HepG2 (cell line): ENCODE measurements around the gene NEAT1. TPM values are rescaled to one million over a fixed set of nuclear protein-coding genes. Genes with fewer than 3 reads are reported as not detected.

Experiments used
- ARNT2 ChIP-seq: sonication (generic); formaldehyde crosslinking; IDR thresholded peaks from 2 replicates; pipeline ENCODE4 v1.8.0; 2022; ENCODE audit warnings: mild to moderate bottlenecking, low read depth, missing genetic modification reagents, moderate library complexity
- BORCS8-MEF2B ChIP-seq: sonication (generic); formaldehyde crosslinking; IDR thresholded peaks from 2 replicates; pipeline ENCODE4 v1.8.0; 2022; ENCODE audit warnings: mild to moderate bottlenecking, missing genetic modification reagents
- CBX1 ChIP-seq: IDR thresholded peaks from one replicate; pipeline ENCODE4 v1.6.1; 2016; ENCODE audit warnings: antibody characterized with exemption, low read depth
- CEBPB ChIP-seq: IDR thresholded peaks from 2 replicates; pipeline ENCODE4 v1.6.1; 2011; ENCODE audit warnings: low read depth, low read length, improper control_type of control experiment, borderline replicate concordance
- DBP ChIP-seq: sonication (generic); formaldehyde crosslinking; IDR thresholded peaks from 2 replicates; pipeline ENCODE4 v1.4.0; 2020; ENCODE audit warnings: missing genetic modification reagents; ENCODE audit errors: not compliant biosample characterization
- DR1 ChIP-seq: sonication (generic); formaldehyde crosslinking; IDR thresholded peaks from 2 replicates; pipeline ENCODE4 v1.8.0; 2021; ENCODE audit warnings: mild to moderate bottlenecking, missing genetic modification reagents, inconsistent platforms
- ELK4 ChIP-seq: sonication (generic); formaldehyde crosslinking; IDR thresholded peaks from 2 replicates; pipeline ENCODE4 v1.9.0; 2021; ENCODE audit warnings: missing genetic modification reagents, borderline replicate concordance
- ERF ChIP-seq: IDR thresholded peaks from 2 replicates; pipeline ENCODE4 v1.6.1; 2018; ENCODE audit warnings: missing biosample characterization, missing genetic modification reagents
- GPN1 ChIP-seq: sonication (generic); formaldehyde crosslinking; IDR thresholded peaks from 2 replicates; pipeline ENCODE4 v1.5.1; 2020; ENCODE audit warnings: missing genetic modification reagents, borderline replicate concordance
- GTF3A ChIP-seq: sonication (generic); formaldehyde crosslinking; conservative IDR thresholded peaks from 2 replicates; pipeline ENCODE4 v1.4.0; 2020; ENCODE audit warnings: mild to moderate bottlenecking, missing genetic modification reagents
- IRF2 ChIP-seq: IDR thresholded peaks from 2 replicates; pipeline ENCODE4 v1.6.1; 2018; ENCODE audit warnings: missing genetic modification reagents, missing compliant biosample characterization
- KDM1A ChIP-seq: IDR thresholded peaks from 2 replicates; pipeline ENCODE4 v1.6.1; 2016; ENCODE audit warnings: missing compliant biosample characterization
- MIXL1 ChIP-seq: IDR thresholded peaks from 2 replicates; pipeline ENCODE4 v1.6.1; 2016
- NPAS2 ChIP-seq: sonication (generic); formaldehyde crosslinking; IDR thresholded peaks from 2 replicates; pipeline ENCODE4 v1.8.0; 2022; ENCODE audit warnings: mild to moderate bottlenecking, missing genetic modification reagents, borderline replicate concordance
- NR2C2 ChIP-seq: sonication (generic); formaldehyde crosslinking; IDR thresholded peaks from 2 replicates; pipeline ENCODE4 v1.4.0; 2020; ENCODE audit warnings: missing genetic modification reagents, mild to moderate bottlenecking, moderate library complexity, borderline replicate concordance
- NR2F2 ChIP-seq: IDR thresholded peaks from 2 replicates; pipeline ENCODE4 v1.6.1; 2012; ENCODE audit warnings: low read depth, inconsistent platforms, borderline replicate concordance
- PBX2 ChIP-seq: IDR thresholded peaks from 2 replicates; pipeline ENCODE4 v1.6.1; 2016; ENCODE audit warnings: control low read depth
- PCBP2 ChIP-seq: fragments of 200-400 bp; formaldehyde crosslinking; optimal IDR thresholded peaks from 2 replicates; pipeline ENCODE3; 2018; ENCODE audit warnings: low read length, low read depth; ENCODE audit not compliant: poor library complexity, severe bottlenecking
- SALL2 ChIP-seq: sonication (generic); formaldehyde crosslinking; IDR thresholded peaks from 2 replicates; pipeline ENCODE4 v1.8.1; 2023; ENCODE audit warnings: mild to moderate bottlenecking, missing genetic modification reagents, inconsistent platforms
- THRA ChIP-seq: sonication (generic); formaldehyde crosslinking; IDR thresholded peaks from 2 replicates; pipeline ENCODE4 v1.4.0; 2020; ENCODE audit warnings: missing genetic modification reagents, borderline replicate concordance
- WIZ ChIP-seq: sonication (generic); formaldehyde crosslinking; IDR thresholded peaks from 2 replicates; pipeline ENCODE4 v1.5.1; 2020; ENCODE audit warnings: mild to moderate bottlenecking, missing genetic modification reagents
- ZFP41 ChIP-seq: sonication (generic); formaldehyde crosslinking; IDR thresholded peaks from 2 replicates; pipeline ENCODE4 v1.4.0; 2020; ENCODE audit warnings: mild to moderate bottlenecking, missing genetic modification reagents, borderline replicate concordance
- ZNF24 ChIP-seq: fragments of 450-650 bp; IDR thresholded peaks from 2 replicates; pipeline ENCODE4 v1.6.1; 2017; ENCODE audit warnings: antibody characterized with exemption, mild to moderate bottlenecking
- ZNF589 ChIP-seq: sonication (generic); formaldehyde crosslinking; conservative IDR thresholded peaks from 2 replicates; pipeline ENCODE4 v1.8.0; 2022; ENCODE audit warnings: mild to moderate bottlenecking, moderate library complexity, missing genetic modification reagents
- ZNF629 ChIP-seq: sonication (generic); formaldehyde crosslinking; conservative IDR thresholded peaks from 2 replicates; pipeline ENCODE4 v1.5.0; 2020; ENCODE audit warnings: missing genetic modification reagents
- ZSCAN29 ChIP-seq: sonication (generic); formaldehyde crosslinking; conservative IDR thresholded peaks from 2 replicates; pipeline ENCODE4 v1.4.0; 2020; ENCODE audit warnings: mild to moderate bottlenecking, missing genetic modification reagents
- polyA plus RNA-seq, 8 experiments: library from polyadenylated mRNA; depleted of rRNA in 3 of 8; stranded (reverse) in 7 of 8; unstranded in 1 of 8; fragments of >200 nt; fragmentation: Illumina TruSeq in 4 of 8; extraction: Trizol in 4 of 8; gene quantifications; 2 replicates each; pipeline versions ENCODE4 v1.2.1 to v1.2.3, GENCODE V29; 2011 to 2016; ENCODE audit warnings: low read depth in 4 of 8, missing spikeins in 1 of 8, mixed read lengths in 1 of 8; ENCODE audit not compliant: insufficient read depth in 1 of 8
- total RNA-seq, 5 experiments: library from RNA; depleted of rRNA; stranded (reverse); fragments of >200 nt; fragmentation: Illumina TruSeq; extraction: Trizol; gene quantifications; 2 replicates each; pipeline ENCODE4 v1.2.3, GENCODE V29; 2016; ENCODE audit warnings: low read depth in 1 of 5

The NEAT1 gene
- total and polyA plus RNA-seq, 2 of the 13 experiments (the other 11 are each of a cell fraction or from before 2014, with no cell fraction given): 20.5 to 41.2 TPM

- TF ChIP-seq THRA (CRISPR knock-in tag) (peak; percentile 74), GPN1 (no peak), KDM1A (CRISPR knock-in tag) (no peak), DR1 (CRISPR knock-in tag) (peak; percentile 68; the same call in 1 of the 2 replicates), ZNF629 (no peak; the same call in 1 of the 2 replicates), BORCS8-MEF2B (CRISPR knock-in tag) (peak; percentile 94), DBP (no peak), SALL2 (CRISPR knock-in tag) (no peak; the same call in 1 of the 2 replicates), ELK4 (no peak), ERF (CRISPR knock-in tag) (0 out of 2 replicates have a peak, but pooled peaks have one; percentile 61), WIZ (CRISPR knock-in tag) (0 out of 2 replicates have a peak, but pooled peaks have one; percentile 38), ZNF589 (CRISPR knock-in tag) (peak; percentile 72; the same call in 1 of the 2 replicates), NR2C2 (peak; percentile 96), CBX1 (peak; percentile 61), IRF2 (CRISPR knock-in tag) (peak; percentile 79), PCBP2 (no peak), CEBPB (peak; percentile 85; the same call in 1 of the 2 replicates), NPAS2 (CRISPR knock-in tag) (no peak), ZSCAN29 (CRISPR knock-in tag) (peak; percentile 85), MIXL1 (peak; percentile 31; the same call in 1 of the 2 replicates), GTF3A (CRISPR knock-in tag) (no peak), NR2F2 (no peak), PBX2 (no peak), ZFP41 (CRISPR knock-in tag) (no peak), ARNT2 (CRISPR knock-in tag) (peak; percentile 84), ZNF24 (peak; percentile 27; the same call in 1 of the 2 replicates)
These were observed 54.8 kb downstream of the NEAT1 start (continued) for GRCh38 chr11:65477149-65477965.
